GM19238 (cell line): ENCODE data around the gene TSPAN7.

ENCODE experiments used
- DNase-seq: peaks from one replicate; pipeline ENCODE4 v3.0.0; 2011; ENCODE audit warnings: low spot score; ENCODE audit not compliant: insufficient read length

The TSPAN7 gene

GRCh38 chrX:38643903-38644302 is 82.6 kb downstream of the TSPAN7 start:
- DNase-seq = no peak

- no peak for DNase-seq
These were observed 84.8 kb downstream of the TSPAN7 start for GRCh38 chrX:38646129-38646528.

- no peak for DNase-seq
These were observed 87.9 kb downstream of the TSPAN7 start for GRCh38 chrX:38649221-38649620.

- DNase-seq = no peak
These were observed 88.6 kb downstream of the TSPAN7 start for GRCh38 chrX:38649674-38650647.

- DNase-seq = no peak
These were observed 90.6 kb downstream of the TSPAN7 start for GRCh38 chrX:38651625-38652601.

GRCh38 chrX:38652934-38653442 is 91.6 kb downstream of the TSPAN7 start:
- no peak for DNase-seq

GRCh38 chrX:38654302-38654701 is 93.0 kb downstream of the TSPAN7 start:
- no peak for DNase-seq

GRCh38 chrX:38656350-38656915 is 95.1 kb downstream of the TSPAN7 start:
- no peak for DNase-seq

GRCh38 chrX:38657562-38657961 is 96.2 kb downstream of the TSPAN7 start:
- DNase-seq = no peak

GRCh38 chrX:38660395-38661102 is 99.2 kb downstream of the TSPAN7 start:
- DNase-seq = no peak

GRCh38 chrX:38661103-38661441 is 99.7 kb downstream of the TSPAN7 start:
- DNase-seq = no peak

GRCh38 chrX:38661561-38661960 is 100.2 kb downstream of the TSPAN7 start:
- DNase-seq = no peak

- DNase-seq = no peak
These were observed 101.3 kb downstream of the TSPAN7 start for GRCh38 chrX:38662640-38663039.

GRCh38 chrX:38664285-38664684 is 102.9 kb downstream of the TSPAN7 start:
- DNase-seq = no peak

GRCh38 chrX:38666909-38667308 is 105.6 kb downstream of the TSPAN7 start:
- no peak for DNase-seq

- DNase-seq = no peak
These were observed 107.4 kb downstream of the TSPAN7 start for GRCh38 chrX:38668771-38669170.

- no peak for DNase-seq
These were observed 108.1 kb downstream of the TSPAN7 start for GRCh38 chrX:38669428-38669827.

- no peak for DNase-seq
These were observed 111.3 kb downstream of the TSPAN7 start for GRCh38 chrX:38672646-38673045.

- DNase-seq = no peak
These were observed 114.5 kb downstream of the TSPAN7 start for GRCh38 chrX:38675856-38676255.

GRCh38 chrX:38678183-38678582 is 116.8 kb downstream of the TSPAN7 start:
- DNase-seq = no peak

- DNase-seq = no peak
These were observed 117.5 kb downstream of the TSPAN7 start for GRCh38 chrX:38678821-38679220.
